Fibroblast of lung (primary cell): ENCODE measurements around the gene MPRIP. TPM values are rescaled to one million over a fixed set of nuclear protein-coding genes. Genes with fewer than 3 reads are reported as not detected.

Source experiments
- DNase-seq, 2 donors: peaks; one replicate each; pipeline versions ENCODE4 v3.0.0 to v3.0.0-alpha.2; 2010; ENCODE audit warnings: low read depth in 2 of 2
- H2AFZ ChIP-seq: 2 replicates; pipeline ENCODE4 v1.5.1; 2012; ENCODE audit warnings: low read length, control low read depth, inconsistent platforms
- H3K27ac ChIP-seq: 2 replicates; pipeline ENCODE4 v1.5.1; 2011; ENCODE audit warnings: low read length, control low read depth; ENCODE audit not compliant: insufficient read depth
- H3K27me3 ChIP-seq: 2 replicates; pipeline ENCODE4 v1.5.1; 2011; ENCODE audit warnings: mild to moderate bottlenecking, low read length; ENCODE audit not compliant: control insufficient read depth, insufficient read depth
- H3K36me3 ChIP-seq: 2 replicates; pipeline ENCODE4 v1.5.1; 2011; ENCODE audit warnings: low read length; ENCODE audit not compliant: control insufficient read depth, insufficient read depth
- H3K4me1 ChIP-seq: 2 replicates; pipeline ENCODE4 v1.5.1; 2011; ENCODE audit warnings: low read length; ENCODE audit not compliant: control insufficient read depth, insufficient read depth; ENCODE audit errors: extremely low read depth
- H3K4me2 ChIP-seq: 2 replicates; pipeline ENCODE4 v1.5.1; 2011; ENCODE audit warnings: low read length, control low read depth; ENCODE audit not compliant: insufficient read depth; ENCODE audit errors: extremely low read depth
- H3K4me3 ChIP-seq, 4 experiments: fragments of 200-600 bp in 1 of 4; sonication (generic) in 1 of 4; replicated peaks in 1 of 4; 2 replicates each; pipeline ENCODE4 v1.5.1; 2011 to 2016; ENCODE audit warnings: low read length in 4 of 4, low read depth in 3 of 4, mild to moderate bottlenecking in 3 of 4, control low read depth in 2 of 4, inconsistent platforms in 1 of 4, mixed read lengths in 1 of 4; ENCODE audit not compliant: insufficient read depth in 1 of 4; ENCODE audit errors: control extremely low read depth in 1 of 4
- H3K79me2 ChIP-seq: 2 replicates; pipeline ENCODE4 v1.5.1; 2012; ENCODE audit warnings: mild to moderate bottlenecking, low read length, inconsistent platforms; ENCODE audit not compliant: control insufficient read depth, insufficient read depth
- H3K9ac ChIP-seq: 2 replicates; pipeline ENCODE4 v1.5.1; 2011; ENCODE audit warnings: mild to moderate bottlenecking, low read length, control low read depth; ENCODE audit not compliant: insufficient read depth
- H3K9me3 ChIP-seq: 2 replicates; pipeline ENCODE4 v1.5.1; 2012; ENCODE audit warnings: low read depth, low read length; ENCODE audit not compliant: control insufficient read depth, insufficient read depth
- H4K20me1 ChIP-seq: 2 replicates; pipeline ENCODE4 v1.5.1; 2011; ENCODE audit warnings: low read length; ENCODE audit not compliant: control insufficient read depth, insufficient read depth; ENCODE audit errors: extremely low read depth
- CTCF ChIP-seq, 2 donors: IDR thresholded peaks in 1 of 2; conservative IDR thresholded peaks in 1 of 2; 1 replicate in 1 of 2; 2 replicates in 1 of 2; pipeline ENCODE4 v1.5.1; 2011 to 2012; ENCODE audit warnings: low read length in 2 of 2, control low read depth in 1 of 2, inconsistent platforms in 1 of 2, low read depth in 1 of 2, mild to moderate bottlenecking in 1 of 2
- EZH2 ChIP-seq: IDR thresholded peaks from 2 replicates; pipeline ENCODE4 v1.5.1; 2012; ENCODE audit warnings: low read length, control low read depth, mild to moderate bottlenecking; ENCODE audit errors: missing control alignments
- polyA plus RNA-seq, 2 donors: library from polyadenylated mRNA; depleted of rRNA in 1 of 2; stranded (reverse) in 1 of 2; unstranded in 1 of 2; fragments of >200 nt; gene quantifications; 2 replicates each; pipeline ENCODE4 v1.2.1, GENCODE V29; 2011 to 2012; ENCODE audit warnings: missing spikeins in 1 of 2
- total RNA-seq: library from RNA; depleted of rRNA; stranded (reverse); fragments of >200 nt; gene quantifications from 2 replicates; pipeline ENCODE4 v1.2.1, GENCODE V29; 2014

MPRIP gene
- total and polyA plus RNA-seq, 2 donors (not counting 1 experiment from before 2014, with no cell fraction given), result 104 to 124 TPM

GRCh38 chr17:17141279-17141678 is 99.0 kb downstream of the MPRIP start:
- H3K4me1 ChIP-seq, result peaks cover 8% of the 10 kb centered on the region
- no peak for DNase-seq
- H3K4me3 ChIP-seq, result no peak overlapping the region
- H3K27me3 ChIP-seq, result no peaks in the 10 kb centered on the region
- no peaks in the 10 kb centered on the region for H4K20me1 ChIP-seq
- no peak overlapping the region for H3K9ac ChIP-seq
- H3K79me2 ChIP-seq, result no peaks in the 10 kb centered on the region
- H3K36me3 ChIP-seq, result peaks cover 23% of the 10 kb centered on the region
- TF ChIP-seq EZH2 (no peak), CTCF (conservative IDR thresholded peaks at IDR 0.05 in 1 of 2, IDR thresholded peaks at IDR 0.05 in 1 of 2; ENCODE audit: low read depth in 1 of 2, low read length in 2 of 2) (no peak)
- H3K4me2 ChIP-seq, result no peak overlapping the region
- H3K9me3 ChIP-seq, result no peaks in the 10 kb centered on the region
- H2AFZ ChIP-seq, result no peak overlapping the region
- no peak overlapping the region for H3K27ac ChIP-seq

GRCh38 chr17:17141860-17142552 is 99.7 kb downstream of the MPRIP start:
- no peak overlapping the region for H3K27ac ChIP-seq
- no peaks in the 10 kb centered on the region for H3K9me3 ChIP-seq
- peaks cover 8% of the 10 kb centered on the region for H3K4me1 ChIP-seq
- H4K20me1 ChIP-seq, result no peaks in the 10 kb centered on the region
- no peak overlapping the region for H2AFZ ChIP-seq
- TF ChIP-seq EZH2 (no peak), CTCF (conservative IDR thresholded peaks at IDR 0.05 in 1 of 2, IDR thresholded peaks at IDR 0.05 in 1 of 2; ENCODE audit: low read depth in 1 of 2, low read length in 2 of 2) (peak; percentile 90 to 93)
- no peaks in the 10 kb centered on the region for H3K27me3 ChIP-seq
- no peak overlapping the region for H3K9ac ChIP-seq
- H3K4me3 ChIP-seq, result no peak overlapping the region
- H3K36me3 ChIP-seq, result peaks cover 24% of the 10 kb centered on the region
- H3K4me2 ChIP-seq, result no peak overlapping the region
- peak; percentile 42 to 56 for DNase-seq
- no peaks in the 10 kb centered on the region for H3K79me2 ChIP-seq

- peaks cover 26% of the 10 kb centered on the region for H3K36me3 ChIP-seq
- no peak for TF ChIP-seq EZH2
- TF ChIP-seq CTCF (conservative IDR thresholded peaks at IDR 0.05 in 1 of 2, IDR thresholded peaks at IDR 0.05 in 1 of 2; ENCODE audit: low read depth in 1 of 2, low read length in 2 of 2), result no peak
- no peak overlapping the region for H2AFZ ChIP-seq
- H4K20me1 ChIP-seq, result no peaks in the 10 kb centered on the region
- H3K9me3 ChIP-seq, result no peaks in the 10 kb centered on the region
- H3K4me1 ChIP-seq, result peaks cover 8% of the 10 kb centered on the region
- H3K27me3 ChIP-seq, result no peaks in the 10 kb centered on the region
- H3K9ac ChIP-seq, result no peak overlapping the region
- no peaks in the 10 kb centered on the region for H3K79me2 ChIP-seq
- DNase-seq, result no peak
- no peak overlapping the region for H3K4me2 ChIP-seq
- no peak overlapping the region for H3K27ac ChIP-seq
- no peak overlapping the region for H3K4me3 ChIP-seq
Measured at GRCh38 chr17:17142556-17142955, 100.3 kb downstream of the MPRIP start.
